HG03469 (cell line): Measurements from ENCODE around the gene PCP4.

Experiments used
- ATAC-seq: cut with Tn5 transposase; IDR thresholded peaks from one replicate; pipeline ENCODE4 v1.9.1; 2021; ENCODE audit warnings: mild to moderate bottlenecking, moderate library complexity, moderate number of reproducible peaks; ENCODE audit not compliant: unreplicated experiment

Gene PCP4

GRCh38 chr21:39969691-39970364, 102.6 kb downstream of the PCP4 start:
- no peak for ATAC-seq

DNA sequence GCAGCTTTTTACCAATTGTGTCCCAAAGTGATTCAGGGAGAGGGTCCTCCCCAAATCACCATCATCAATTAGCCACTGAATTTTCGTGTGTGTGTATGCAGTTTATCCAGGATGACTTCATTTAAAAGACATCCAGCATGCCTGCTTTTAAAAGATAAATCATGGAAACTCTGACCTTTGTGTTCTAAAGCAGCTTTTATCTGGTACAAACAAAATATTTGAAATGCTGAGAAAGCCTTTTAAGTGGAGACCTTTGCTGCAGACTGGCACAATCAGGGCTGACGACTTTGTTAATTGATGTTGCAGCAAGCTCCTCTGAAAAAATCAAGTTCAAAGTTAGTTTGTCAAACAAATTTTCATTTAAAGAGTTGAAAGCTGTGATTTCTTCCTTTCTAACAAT, 104.7 kb downstream of the PCP4 start:
- ATAC-seq = no peak

- ATAC-seq = no peak
Measured at GRCh38 chr21:39972471-39972870, 105.2 kb downstream of the PCP4 start.

DNA sequence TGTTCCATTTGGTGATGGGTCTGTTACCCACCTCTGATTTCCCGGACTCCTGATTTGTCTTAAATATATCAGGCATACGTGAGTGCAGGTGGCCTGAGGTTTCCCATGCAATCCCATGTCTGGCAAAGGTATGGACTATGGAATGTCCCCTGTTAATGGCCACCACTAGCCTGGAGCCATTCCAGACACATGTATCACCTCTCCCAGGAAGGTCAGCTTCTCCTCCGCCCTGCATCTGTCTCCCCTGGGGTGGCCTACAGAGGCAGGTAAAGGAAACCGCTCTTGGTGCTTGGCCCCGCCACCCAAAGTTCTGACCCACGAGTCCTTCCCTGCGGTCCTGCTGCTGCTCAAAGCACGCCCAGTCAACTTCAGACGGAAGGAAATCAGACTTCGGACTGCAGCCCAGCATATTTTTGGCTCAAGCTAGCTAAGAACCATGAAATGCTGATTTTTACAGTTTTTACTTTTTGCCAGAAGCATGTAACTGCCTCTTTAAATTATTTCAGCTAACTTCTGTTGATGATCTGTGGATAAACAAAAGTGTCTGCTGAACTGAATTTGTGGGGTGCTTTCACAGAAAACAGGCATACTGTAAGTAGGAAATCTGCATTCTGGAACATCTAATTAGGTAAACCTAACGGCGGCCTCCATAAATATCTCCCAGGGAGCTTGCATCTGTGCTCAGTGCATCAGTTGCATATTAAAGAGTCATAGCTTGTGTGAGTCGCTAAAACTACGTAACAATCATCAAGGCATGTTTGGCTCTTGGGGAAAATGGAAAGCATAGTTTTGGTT, 105.9 kb downstream of the PCP4 start:
- no peak for ATAC-seq

GRCh38 chr21:39976800-39977199, 109.6 kb downstream of the PCP4 start:
- ATAC-seq = no peak
